GM19239 (cell line): Measurements from ENCODE around the gene CCDC66.
"Not testable (repeated sequence)": the region's sequence is repeated elsewhere in the genome, so short reads cannot be mapped to it uniquely, and the experiment has no call there.

Source experiments
- DNase-seq: peaks from one replicate; pipeline ENCODE4 v3.0.0; 2011; ENCODE audit warnings: low spot score; ENCODE audit not compliant: insufficient read length
- FAIRE-seq: peaks from 2 replicates; lab custom pipeline; 2011; peaks lifted over from hg19 to GRCh38; lab: Jason Lieb, UNC

The CCDC66 gene

DNA sequence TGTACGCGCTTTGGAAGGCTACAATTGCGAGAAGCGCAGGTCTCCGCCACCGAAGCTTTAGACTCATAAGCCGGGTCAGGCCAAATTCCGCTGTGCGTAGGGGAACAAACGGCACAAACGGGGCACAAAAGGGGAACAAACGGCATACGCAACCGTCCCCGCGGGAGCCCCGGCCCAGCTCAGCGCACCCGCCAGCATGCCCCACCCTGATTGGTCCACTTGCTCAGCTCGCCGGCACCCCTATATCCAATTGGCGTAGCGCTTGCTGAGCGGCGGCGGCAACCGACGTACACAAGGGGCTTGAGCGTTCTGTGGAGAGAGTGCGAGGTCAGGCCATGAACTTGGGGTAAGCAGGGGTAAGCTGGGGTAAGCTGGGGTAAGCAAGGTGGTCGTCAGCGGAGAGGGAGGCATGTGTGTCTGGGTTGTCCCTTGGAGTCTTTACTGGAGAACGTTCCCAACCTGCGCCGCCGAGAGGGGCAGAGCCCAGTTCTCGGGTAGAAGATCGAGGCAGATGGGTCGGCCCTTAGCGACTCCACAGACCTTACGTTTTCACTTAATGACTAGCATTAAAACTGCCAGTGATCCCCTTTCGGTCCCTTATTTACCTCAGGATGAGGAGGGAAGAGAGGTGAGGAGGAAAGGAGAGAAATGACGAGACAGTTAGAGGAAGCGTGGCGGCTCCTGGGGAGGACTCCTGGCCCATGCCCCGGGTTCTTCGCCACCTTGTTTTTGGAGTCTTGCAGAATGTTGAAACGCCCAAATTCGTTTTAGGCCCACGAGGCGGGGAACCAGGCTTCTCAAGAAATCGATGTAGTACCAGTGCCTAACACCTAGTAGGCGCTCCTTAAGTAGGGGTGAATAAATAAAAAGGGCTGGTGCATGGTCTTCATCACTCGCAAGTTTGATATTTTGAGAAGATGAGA, at the start of gene CCDC66:
TSS of gene CCDC66 (plus strand) at position 268 of the 923 bp plus-strand sequence. CDS start at position 336, 68 bp downstream.
- FAIRE-seq, result peak; percentile 97
- DNase-seq, result peak; percentile 82

DNA sequence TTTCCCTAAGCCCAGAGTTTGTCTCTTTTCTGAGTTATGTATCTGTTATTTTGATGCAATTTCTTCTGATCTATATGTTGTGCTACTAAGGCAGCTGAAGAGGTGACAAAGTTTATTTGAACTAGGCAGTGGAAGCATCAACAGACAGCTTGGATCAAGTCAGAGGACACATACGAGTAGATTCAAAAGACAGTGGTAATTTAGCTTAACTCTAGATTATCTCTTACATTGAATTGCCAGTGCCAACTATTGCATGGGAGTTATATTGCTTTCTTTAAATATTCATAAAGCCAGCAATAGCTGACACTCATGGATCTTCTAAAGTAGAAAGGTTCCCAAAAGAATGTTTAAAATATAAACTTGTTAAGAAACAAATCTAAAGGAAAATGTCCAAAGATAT, 37.3 kb upstream of the CCDC66 start:
- DNase-seq (no peak), FAIRE-seq (no peak)

- DNase-seq, result no peak
- FAIRE-seq, result no peak
Observed at GRCh38 chr3:56522374-56522773, 34.6 kb upstream of the CCDC66 start.

GRCh38 chr3:56525291-56525690, 31.7 kb upstream of the CCDC66 start:
- DNase-seq (no peak), FAIRE-seq (no peak)

DNA sequence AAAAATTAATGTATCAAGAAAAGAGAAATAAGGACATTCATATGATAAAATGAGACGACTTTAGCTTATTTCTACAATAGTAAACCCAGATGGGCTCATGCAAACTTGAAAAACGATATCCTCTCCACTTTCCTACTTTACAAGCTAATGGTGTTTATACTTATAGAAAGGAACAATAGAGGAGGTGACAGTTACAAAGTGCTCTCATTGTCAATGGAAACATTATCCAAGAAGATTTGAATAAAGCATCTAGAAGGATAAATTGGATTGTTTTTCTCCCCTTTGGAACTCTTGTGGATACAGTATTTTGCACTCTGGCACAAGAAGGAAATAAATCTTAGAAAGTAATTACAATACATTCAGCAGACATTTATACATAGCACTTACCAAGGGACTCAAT, 20.2 kb upstream of the CCDC66 start:
- FAIRE-seq (no peak), DNase-seq (no peak)

DNA sequence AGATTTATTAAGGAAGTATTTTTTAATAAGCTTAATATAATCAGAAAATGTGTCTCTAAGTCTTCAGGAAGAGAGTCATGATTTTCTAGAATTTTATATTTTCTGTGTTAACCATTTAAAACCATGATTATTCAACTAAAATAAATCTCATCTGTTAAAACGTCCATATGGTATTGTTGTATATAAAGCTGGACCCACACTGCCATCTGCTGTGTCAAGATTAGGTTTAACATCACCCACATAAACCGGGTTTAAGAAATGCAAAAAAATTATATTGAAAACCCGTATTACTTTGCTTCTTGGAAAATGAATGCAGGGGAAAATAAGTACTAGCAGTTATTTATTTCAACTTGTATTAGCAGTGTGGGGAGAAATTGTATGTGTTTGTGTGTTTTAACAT, 9.5 kb upstream of the CCDC66 start:
- DNase-seq (no peak), FAIRE-seq (no peak)

- no peak for FAIRE-seq
Observed at GRCh38 chr3:56557831-56558170, 826 bp downstream of the CCDC66 start.

DNA sequence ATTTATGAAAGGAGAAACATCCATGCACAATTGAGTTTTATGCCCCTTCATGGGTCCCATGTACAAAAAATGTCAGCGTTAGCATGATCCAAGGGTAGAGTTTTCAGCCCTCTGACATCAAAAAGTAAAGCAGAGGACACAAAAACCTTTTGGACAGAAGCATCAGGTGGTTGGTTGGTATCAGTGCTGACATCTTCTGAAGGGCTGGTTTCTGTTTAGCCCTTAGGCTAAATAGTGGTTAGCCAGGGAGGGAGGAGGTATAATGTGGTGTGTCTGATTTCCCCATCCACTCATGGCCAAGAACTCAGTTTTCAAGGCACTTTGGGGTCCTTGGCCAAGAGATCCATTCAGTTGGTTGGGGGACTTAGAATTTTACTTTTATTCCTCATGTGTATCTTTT, 16.5 kb downstream of the CCDC66 start:
- no peak for FAIRE-seq
- no peak for DNase-seq

More at GRCh38 chr3:56557831-56558170, 826 bp downstream of the CCDC66 start:
- DNase-seq, result no peak

- FAIRE-seq, DNase-seq: not testable (repeated sequence)
Observed at GRCh38 chr3:56581941-56582340, 25.0 kb downstream of the CCDC66 start.

- not testable (repeated sequence) for DNase-seq, FAIRE-seq
Observed at GRCh38 chr3:56584275-56584674, 27.3 kb downstream of the CCDC66 start.

- DNase-seq, result no peak
- FAIRE-seq, result no peak
Observed at GRCh38 chr3:56590814-56591213, 33.8 kb downstream of the CCDC66 start.

GRCh38 chr3:56591262-56591661, 34.3 kb downstream of the CCDC66 start:
- no peak for FAIRE-seq
- no peak for DNase-seq

- DNase-seq (no peak), FAIRE-seq (peak; percentile 33)
Observed at GRCh38 chr3:56593455-56594158, 36.6 kb downstream of the CCDC66 start.

DNA sequence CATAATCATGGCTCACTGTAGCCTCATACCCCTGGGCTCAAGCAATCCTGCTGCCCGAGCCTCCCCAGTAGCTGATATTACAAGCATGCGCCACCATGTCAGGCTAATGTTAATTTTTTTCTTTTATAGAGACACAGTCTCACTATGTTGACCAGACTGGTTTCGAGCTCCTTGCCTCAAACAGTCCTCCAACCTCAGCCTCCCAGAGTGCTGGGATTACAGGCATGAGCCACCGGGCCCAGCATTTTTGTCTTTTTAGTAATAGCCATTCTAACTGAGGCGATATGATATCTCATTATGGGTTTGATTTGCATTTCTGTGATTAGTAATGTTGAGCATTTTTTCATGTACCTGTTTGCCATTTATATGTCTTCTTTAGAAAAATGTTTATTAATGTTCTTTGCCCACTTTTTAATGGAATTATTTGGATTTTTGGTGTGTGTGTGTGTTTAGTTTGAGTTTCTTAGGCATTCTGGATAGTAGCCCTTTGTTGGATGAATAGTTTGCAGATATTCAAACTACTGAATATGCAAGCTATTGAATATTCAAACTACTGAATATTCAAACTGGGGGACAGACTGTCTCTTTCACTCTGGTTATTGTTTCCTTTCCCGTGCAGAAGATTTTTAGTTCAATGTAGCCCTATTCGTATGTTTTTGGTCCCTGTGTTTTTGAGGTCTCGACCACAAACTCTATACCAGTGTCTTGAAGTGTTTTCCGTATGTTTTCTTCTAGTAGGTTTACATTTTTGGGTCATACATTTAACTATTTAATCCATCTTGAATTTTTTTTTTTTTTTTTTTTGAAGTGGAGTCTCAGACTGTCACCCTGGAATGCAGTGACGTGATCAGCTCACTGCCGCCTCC, 39.2 kb downstream of the CCDC66 start:
- DNase-seq (no peak), FAIRE-seq (no peak)

DNA sequence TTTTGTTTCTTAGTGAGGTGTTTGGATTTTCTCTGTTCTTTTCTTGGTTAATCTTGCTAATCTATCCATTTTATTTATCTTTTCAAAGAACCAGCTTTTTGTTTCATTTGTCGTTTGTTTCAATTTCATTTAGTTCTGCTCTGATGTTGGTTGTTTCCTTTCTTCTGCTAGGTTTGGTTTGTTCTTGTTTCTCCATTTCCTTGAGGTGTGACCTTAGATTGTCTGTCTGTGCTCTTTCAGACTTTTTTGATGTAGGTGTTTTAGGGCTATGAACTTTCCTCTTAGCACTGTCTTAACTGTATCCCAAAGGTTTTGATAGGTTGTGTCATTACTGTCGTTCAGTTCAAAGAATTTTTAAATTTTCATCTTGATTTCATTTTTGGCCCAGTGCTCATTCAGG, 51.5 kb downstream of the CCDC66 start:
- DNase-seq, FAIRE-seq: not testable (repeated sequence)

DNA sequence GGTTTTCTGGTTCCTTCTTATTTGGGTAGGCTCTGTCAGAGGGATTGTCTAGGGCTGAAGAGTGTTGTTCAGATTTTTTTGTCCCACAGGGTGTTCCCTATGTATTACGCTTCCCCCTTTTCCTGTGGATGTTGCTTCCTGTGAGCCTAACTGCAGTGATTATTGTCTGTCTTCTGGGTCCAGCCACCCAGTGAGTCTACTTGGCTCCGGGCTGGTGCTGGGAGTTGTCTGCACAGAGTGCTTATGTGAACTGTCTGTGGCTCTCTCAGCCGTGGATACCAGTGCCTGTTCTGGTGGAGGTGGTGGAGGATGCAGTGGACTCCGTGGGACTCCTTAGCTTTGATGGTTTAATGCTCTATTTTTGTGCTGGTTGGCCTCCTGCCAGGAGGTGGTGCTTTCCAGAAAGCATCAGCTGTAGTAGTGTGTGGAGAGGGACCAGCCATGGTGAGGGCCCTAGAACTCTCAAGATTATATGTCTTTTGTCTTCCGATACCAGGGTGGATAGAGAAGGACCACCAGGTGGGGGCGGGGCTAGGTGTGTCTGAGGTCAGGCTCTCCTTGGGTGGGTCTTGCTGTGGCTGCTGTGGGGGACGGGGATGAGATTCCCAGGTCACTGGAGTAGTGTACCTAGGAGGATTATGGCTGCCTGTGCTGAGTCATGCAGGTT, 53.8 kb downstream of the CCDC66 start:
- DNase-seq (no peak), FAIRE-seq (no peak)

GRCh38 chr3:56611364-56611763, 54.4 kb downstream of the CCDC66 start:
- DNase-seq (no peak), FAIRE-seq (no peak)

DNA sequence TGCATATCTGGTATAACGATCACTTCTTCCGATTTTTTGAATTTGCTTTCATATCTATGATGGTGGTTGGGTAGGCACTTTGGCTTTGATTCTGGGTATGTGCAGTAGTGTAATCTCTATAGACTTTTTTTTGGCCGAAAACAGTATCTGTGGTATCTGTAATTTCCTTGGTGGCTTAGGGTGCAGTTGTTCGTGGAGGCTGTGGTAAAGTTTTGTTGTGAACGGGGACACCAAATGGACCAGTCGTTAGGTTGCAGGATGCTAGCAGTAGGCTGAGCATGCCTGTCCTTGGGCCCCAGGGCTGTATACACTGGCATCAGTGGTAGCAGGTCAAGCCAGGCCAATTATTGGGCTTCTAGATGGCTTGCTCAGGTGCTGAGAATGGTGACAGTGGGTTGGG, 55.2 kb downstream of the CCDC66 start:
- DNase-seq, result no peak
- FAIRE-seq, result no peak

DNA sequence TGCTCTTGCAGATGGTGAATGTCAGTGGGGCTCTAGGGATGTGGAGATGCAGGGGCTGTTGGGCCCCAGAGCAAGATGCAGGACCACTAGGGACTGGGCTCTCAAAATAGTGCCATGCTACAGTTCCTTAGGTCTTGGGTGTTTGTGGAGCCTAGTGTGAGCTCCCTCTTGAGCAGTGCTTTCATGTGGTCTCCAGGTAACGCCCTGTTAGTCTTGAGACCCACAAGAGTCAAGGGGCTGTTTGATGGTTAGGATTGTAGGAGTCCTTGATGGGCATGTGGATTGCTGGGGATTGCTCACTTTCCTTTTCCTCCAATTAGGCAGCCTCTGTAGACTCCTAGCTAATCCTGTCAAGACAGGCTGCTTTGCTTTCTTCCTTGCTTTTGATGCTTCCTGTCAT, 56.0 kb downstream of the CCDC66 start:
- no peak for FAIRE-seq
- no peak for DNase-seq

GRCh38 chr3:56616478-56617006, 59.6 kb downstream of the CCDC66 start:
- no peak for DNase-seq

More at GRCh38 chr3:56616478-56617006, 59.6 kb downstream of the CCDC66 start:
- peak; percentile 35 for FAIRE-seq
